Esophagus squamous epithelium (tissue), 5 donors: ENCODE measurements around the gene KRTAP4-9. TPM values are rescaled to one million over a fixed set of nuclear protein-coding genes. Genes with fewer than 3 reads are reported as not detected.
"Not testable (repeated sequence)": the region's sequence is repeated elsewhere in the genome, so short reads cannot be mapped to it uniquely, and the experiment has no call there.

Experiments used
- DNase-seq: peaks from one replicate; lab custom pipeline; 2025; lab: John Stamatoyannopoulos, UW
- H3K27ac ChIP-seq, 4 donors: fragments of 200-600 bp; sonication (generic); one replicate each; pipeline ENCODE4 v1.5.1; 2016 to 2019; ENCODE audit warnings: mild to moderate bottlenecking in 1 of 4
- H3K27me3 ChIP-seq, 4 donors: fragments of 200-600 bp; sonication (generic); 1 replicate in 3 of 4; 2 replicates in 1 of 4; pipeline versions ENCODE4 v1.5.1 to v1.6.0; 2017 to 2021; ENCODE audit warnings: antibody characterized with exemption in 1 of 4
- H3K36me3 ChIP-seq, 3 donors: fragments of 200-600 bp; sonication (generic); one replicate each; pipeline ENCODE4 v1.5.1; 2016 to 2019
- H3K4me1 ChIP-seq, 3 donors: fragments of 200-600 bp; sonication (generic); one replicate each; pipeline ENCODE4 v1.5.1; 2017 to 2019
- H3K4me3 ChIP-seq, 4 donors: fragments of 200-600 bp; sonication (generic); 1 replicate in 3 of 4; 2 replicates in 1 of 4; pipeline ENCODE4 v1.5.1; 2016 to 2019; ENCODE audit warnings: mild to moderate bottlenecking in 2 of 4, moderate library complexity in 1 of 4
- H3K9me3 ChIP-seq, 3 donors: fragments of 200-600 bp; sonication (generic); one replicate each; pipeline ENCODE4 v1.5.1; 2016 to 2019
- POLR2A ChIP-seq, 4 donors: fragments of 450-650 bp; IDR thresholded peaks; one replicate each; pipeline ENCODE4 v1.6.1; 2017; ENCODE audit warnings: antibody characterized with exemption in 4 of 4, mild to moderate bottlenecking in 4 of 4, moderate library complexity in 3 of 4
- WGBS, 2 donors: methylation state at CpG; one replicate each; pipeline ENCODE4 v1.1.5; 2018; 5-methylcytosine and 5-hydroxymethylcytosine counted together
- intact Hi-C: fragments of 100-400 bp; cut with DNase I; formaldehyde crosslinking; loops from one replicate; pipeline ENCODE4 v1.15.0; 2022
- total RNA-seq, 4 donors: library from RNA; depleted of rRNA; stranded (reverse); fragments of >200 nt; gene quantifications; one replicate each; pipeline ENCODE4 v1.1.0, GENCODE V29; 2016
- TF ChIP-seq, protein P1 (sequence below), 6 experiments: fragments of 450-650 bp in 4 of 6; fragments of 200-600 bp in 2 of 6; sonication (generic) in 2 of 6; IDR thresholded peaks; one replicate each; pipeline ENCODE4 v1.5.1; 2016 to 2019; ENCODE audit warnings: antibody characterized with exemption in 6 of 6, mild to moderate bottlenecking in 4 of 6, moderate library complexity in 4 of 6
- donor health status: DM: yes; HTN: yes; CAD: no.

KRTAP4-9 gene
- total RNA-seq, 4 donors from 2014 or later: not detected

DNA sequence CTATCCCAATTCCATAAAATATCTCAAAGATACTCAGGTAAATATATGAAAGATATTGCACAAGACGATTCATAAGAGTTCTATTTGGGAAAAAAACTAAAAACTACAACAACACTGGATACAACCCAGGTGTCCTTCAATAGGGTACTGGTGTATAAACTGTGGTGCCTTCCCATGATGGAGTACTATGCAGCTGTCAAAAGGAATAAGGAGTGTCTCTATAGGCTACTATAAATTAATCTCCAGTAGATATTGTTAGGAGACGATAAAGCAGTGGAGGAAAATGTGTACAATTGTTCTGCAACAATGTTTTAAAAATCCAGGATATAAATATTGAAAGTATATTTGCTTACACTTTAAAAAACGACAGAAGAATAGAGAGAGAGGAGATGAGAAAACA lies 21.2 kb downstream of the KRTAP4-9 start:
- H3K36me3 ChIP-seq: no peaks in the 10 kb centered on the region
- no peaks in the 10 kb centered on the region for H3K4me1 ChIP-seq
- intact Hi-C loops: no loop called here
- 88 to 94% methylated on average over 3 of the region's 3 CpGs for WGBS, 2 donors
- TF ChIP-seq, protein P1, sequence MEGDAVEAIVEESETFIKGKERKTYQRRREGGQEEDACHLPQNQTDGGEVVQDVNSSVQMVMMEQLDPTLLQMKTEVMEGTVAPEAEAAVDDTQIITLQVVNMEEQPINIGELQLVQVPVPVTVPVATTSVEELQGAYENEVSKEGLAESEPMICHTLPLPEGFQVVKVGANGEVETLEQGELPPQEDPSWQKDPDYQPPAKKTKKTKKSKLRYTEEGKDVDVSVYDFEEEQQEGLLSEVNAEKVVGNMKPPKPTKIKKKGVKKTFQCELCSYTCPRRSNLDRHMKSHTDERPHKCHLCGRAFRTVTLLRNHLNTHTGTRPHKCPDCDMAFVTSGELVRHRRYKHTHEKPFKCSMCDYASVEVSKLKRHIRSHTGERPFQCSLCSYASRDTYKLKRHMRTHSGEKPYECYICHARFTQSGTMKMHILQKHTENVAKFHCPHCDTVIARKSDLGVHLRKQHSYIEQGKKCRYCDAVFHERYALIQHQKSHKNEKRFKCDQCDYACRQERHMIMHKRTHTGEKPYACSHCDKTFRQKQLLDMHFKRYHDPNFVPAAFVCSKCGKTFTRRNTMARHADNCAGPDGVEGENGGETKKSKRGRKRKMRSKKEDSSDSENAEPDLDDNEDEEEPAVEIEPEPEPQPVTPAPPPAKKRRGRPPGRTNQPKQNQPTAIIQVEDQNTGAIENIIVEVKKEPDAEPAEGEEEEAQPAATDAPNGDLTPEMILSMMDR (IDR thresholded peaks at IDR 0.05): no peak
- TF ChIP-seq POLR2A (IDR thresholded peaks at IDR 0.05): no peak
- DNase-seq: no peak
- H3K9me3 ChIP-seq: no peaks in the 10 kb centered on the region
- H3K4me3 ChIP-seq: no peak overlapping the region
- peaks cover 0 to 18% (median 0%) of the 10 kb centered on the region in 4 donors for H3K27me3 ChIP-seq
- no peak overlapping the region for H3K27ac ChIP-seq

DNA sequence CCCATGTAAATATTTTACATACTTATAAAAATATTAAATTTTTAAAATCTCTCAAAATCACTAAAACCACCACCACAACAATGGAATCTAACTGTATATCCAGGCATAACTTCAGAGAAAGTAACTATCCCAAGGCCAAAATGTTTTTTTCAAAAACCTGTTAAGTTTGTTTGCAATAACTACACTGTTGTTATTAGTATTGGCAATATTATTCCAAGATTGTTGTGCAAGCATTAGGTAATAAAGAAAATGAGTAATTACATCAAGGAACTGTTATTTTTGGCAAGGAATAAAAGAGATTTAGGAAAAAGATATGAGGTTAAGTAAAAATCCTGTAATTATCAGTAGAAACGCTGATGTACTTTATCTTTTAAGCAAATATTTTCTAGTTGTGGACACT lies 22.2 kb downstream of the KRTAP4-9 start:
- Histone ChIP-seq H3K9me3 (no peaks in the 10 kb centered on the region), H3K36me3 (no peaks in the 10 kb centered on the region), H3K4me3 (no peak overlapping the region), H3K27ac (no peak overlapping the region), H3K4me1 (no peaks in the 10 kb centered on the region), H3K27me3 (peaks cover 0 to 13% (median 0%) of the 10 kb centered on the region in 4 donors)
- TF ChIP-seq, protein P1 (IDR thresholded peaks at IDR 0.05): no peak
- no peak for TF ChIP-seq POLR2A (IDR thresholded peaks at IDR 0.05)
- 35 to 55% methylated on average over 1 of the region's 1 CpG for WGBS, 2 donors
- no peak for DNase-seq
- intact Hi-C loops: no loop called here

DNA sequence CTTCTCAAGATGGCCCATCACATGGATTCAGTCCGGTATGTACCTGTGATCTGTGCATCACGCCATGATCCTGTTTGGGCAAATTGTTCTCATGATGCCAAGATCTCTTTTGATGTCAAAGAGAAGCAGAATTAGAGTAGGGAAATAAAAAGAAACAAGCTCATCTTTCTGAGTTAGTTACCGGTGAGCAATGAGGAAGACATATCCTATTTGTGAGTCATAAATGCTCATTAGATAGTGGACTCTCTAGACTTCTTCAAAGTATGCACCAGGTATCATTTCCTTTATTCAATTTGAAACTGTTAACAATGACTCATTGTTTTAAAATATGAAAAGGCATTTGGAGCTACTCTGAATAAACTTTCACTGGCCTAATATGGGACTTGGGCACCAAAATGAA lies 26.8 kb downstream of the KRTAP4-9 start:
- no peaks in the 10 kb centered on the region for H3K4me1 ChIP-seq
- TF ChIP-seq, protein P1 (IDR thresholded peaks at IDR 0.05): no peak
- no peak for TF ChIP-seq POLR2A (IDR thresholded peaks at IDR 0.05)
- intact Hi-C loops: no loop called here
- peaks cover 0 to 5% (median 0%) of the 10 kb centered on the region in 4 donors for H3K27me3 ChIP-seq
- H3K4me3 ChIP-seq: no peak overlapping the region
- H3K9me3 ChIP-seq: no peaks in the 10 kb centered on the region
- H3K27ac ChIP-seq: no peak overlapping the region
- no peak for DNase-seq
- no peaks in the 10 kb centered on the region for H3K36me3 ChIP-seq
- 34 to 53% methylated on average over 3 of the region's 3 CpGs for WGBS, 2 donors

DNA sequence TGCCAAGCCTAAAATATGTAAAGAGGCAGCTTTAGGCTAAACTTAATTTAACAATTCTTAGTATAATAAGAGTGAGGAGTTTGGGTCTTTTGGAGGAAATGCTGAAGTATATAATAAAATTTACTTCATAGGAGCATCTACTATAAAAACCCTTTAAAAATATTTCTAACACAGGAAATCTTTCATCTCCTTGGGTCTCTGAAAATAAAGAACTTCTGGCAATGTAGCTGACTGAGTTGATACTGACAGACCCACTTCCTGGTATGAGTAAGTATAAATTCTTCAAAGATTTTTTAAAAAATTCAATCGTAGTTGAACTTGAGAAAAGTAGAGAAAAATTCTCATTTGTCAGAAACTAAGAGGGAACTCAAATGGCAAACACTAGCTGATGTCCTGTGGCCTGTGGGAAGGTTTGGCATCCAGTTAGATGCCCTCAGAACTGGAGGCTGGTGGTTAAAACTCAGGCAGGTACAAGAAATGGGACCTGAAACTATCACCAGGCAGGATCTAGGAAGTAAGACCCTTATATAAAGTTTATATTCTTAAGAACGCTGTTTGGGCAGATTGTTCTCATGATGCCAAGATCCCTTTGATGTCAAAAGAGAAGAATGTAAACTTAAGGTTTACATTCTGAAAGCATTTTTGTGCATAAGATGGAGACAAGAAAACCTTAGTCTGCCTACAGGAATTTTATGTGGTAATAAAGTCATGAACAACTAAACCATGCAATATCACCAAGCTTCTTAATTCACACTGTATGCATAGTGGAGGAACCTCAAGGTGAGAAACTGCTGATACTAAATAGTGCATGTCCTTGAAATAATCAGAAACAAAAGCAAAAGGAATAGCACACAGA lies 28.9 kb downstream of the KRTAP4-9 start:
- peaks cover 0 to 5% (median 0%) of the 10 kb centered on the region in 4 donors for H3K27me3 ChIP-seq
- no peak for DNase-seq
- intact Hi-C loops: no loop called here
- H3K4me3 ChIP-seq: no peak overlapping the region
- H3K36me3 ChIP-seq: no peaks in the 10 kb centered on the region
- H3K27ac ChIP-seq: no peak overlapping the region
- TF ChIP-seq, protein P1 (IDR thresholded peaks at IDR 0.05): no peak
- TF ChIP-seq POLR2A (IDR thresholded peaks at IDR 0.05): no peak
- no peaks in the 10 kb centered on the region for H3K4me1 ChIP-seq
- no peaks in the 10 kb centered on the region for H3K9me3 ChIP-seq
- 45 to 64% methylated on average over 2 of the region's 2 CpGs for WGBS, 2 donors

DNA sequence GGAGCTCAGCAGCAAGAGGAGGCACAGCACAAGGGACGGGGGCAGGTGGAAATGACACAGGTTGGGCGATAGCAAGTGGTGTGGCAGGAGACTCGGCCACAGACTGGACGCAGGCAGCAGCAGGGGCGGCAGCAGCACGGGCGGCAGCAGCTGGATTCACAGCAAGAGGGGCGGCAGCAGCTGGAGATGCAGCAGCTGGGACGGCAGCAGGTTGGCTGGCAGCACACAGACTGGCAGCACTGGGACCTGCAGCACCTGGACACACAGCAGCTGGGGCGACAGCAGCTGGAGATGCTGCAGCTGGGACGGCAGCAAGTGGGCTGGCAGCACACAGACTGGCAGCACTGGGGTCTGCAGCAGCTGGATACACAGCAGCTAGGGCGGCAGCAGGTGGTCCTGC lies 34.7 kb downstream of the KRTAP4-9 start:
- H3K4me1 ChIP-seq, DNase-seq, intact Hi-C loops, H3K27me3 ChIP-seq, H3K4me3 ChIP-seq, H3K27ac ChIP-seq, H3K36me3 ChIP-seq: not testable (repeated sequence)
- 86 to 92% methylated on average over 2 to 8 of the region's 12 CpGs for WGBS, 2 donors
- H3K9me3 ChIP-seq: peaks cover 0 to 27% (median 18%) of the 10 kb centered on the region in 3 donors
